Measurements from ENCODE around the gene F2RL1. TPM values are rescaled to one million over a fixed set of nuclear protein-coding genes. Genes with fewer than 3 reads are reported as not detected.

Gene F2RL1
- total RNA-seq, 1 experiment from 2014 or later: 51.8 TPM

DNA sequence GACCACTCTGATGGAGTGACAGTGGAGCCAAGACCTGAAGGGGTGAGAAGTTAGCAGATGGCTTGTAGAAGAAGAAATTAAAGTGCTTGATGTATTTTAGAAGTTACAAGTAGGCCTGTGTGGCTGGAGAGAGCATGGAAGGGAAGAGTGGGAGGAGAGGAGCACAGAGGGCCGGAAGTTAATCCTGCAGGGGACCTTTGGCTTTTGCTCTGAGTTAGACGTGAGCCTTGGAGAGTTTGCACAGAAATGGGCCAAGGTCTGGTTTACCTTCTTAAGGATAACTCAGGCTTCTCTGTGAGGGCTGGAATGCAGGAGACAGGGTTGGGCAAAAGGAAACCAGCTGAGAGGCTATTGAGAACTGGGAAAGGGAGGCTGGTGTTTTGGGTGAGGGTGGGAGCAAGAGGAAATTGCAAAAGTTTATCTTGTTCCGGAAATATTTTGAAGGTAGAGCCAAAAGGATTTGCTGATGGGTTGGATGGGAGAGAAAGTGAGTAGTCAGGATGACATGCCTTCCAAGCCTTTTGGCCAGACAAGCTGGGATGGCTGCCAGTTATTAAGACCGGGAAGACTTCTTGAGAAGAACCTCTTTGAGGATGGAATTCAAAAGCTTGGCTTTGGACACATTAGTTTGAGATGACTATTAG lies 17.5 kb upstream of the F2RL1 start:
- peaks cover 17% of the 10 kb centered on the region for H3K36me3 Mint-ChIP-seq (ENCODE audit: insufficient read depth, unreplicated experiment)
- H3K4me1 Mint-ChIP-seq (ENCODE audit: low read depth, unreplicated experiment): peaks cover 18% of the 10 kb centered on the region
- no TSS peak for BruUV-seq (replicated peaks)
- ChIA-PET CTCF (no interaction called here), POLR2A (no interaction called here)
- no peaks in the 10 kb centered on the region for H3K27me3 Mint-ChIP-seq (ENCODE audit: insufficient read depth, unreplicated experiment)
- no peaks in the 10 kb centered on the region for H3K9me3 ChIP-seq
- no peaks in the 10 kb centered on the region for H3K36me3 ChIP-seq (ENCODE audit: control insufficient read depth, insufficient read depth, low read length)
- no peak overlapping the region for H3K4me3 Mint-ChIP-seq (ENCODE audit: unreplicated experiment)
- peaks cover 36% of the 10 kb centered on the region for H3K4me1 ChIP-seq
- no peak overlapping the region for H3K4me3 ChIP-seq (ENCODE audit: low read depth, low read length)
- DNase-seq: peak in 1 of 2 experiments; percentile 51
- no peaks in the 10 kb centered on the region for H3K27me3 ChIP-seq (replicated peaks; ENCODE audit: control insufficient read depth, insufficient read depth, low read length)
- intact Hi-C loops (cut with micrococcal nuclease; ENCODE audit: unreplicated experiment): no loop called here
- no peaks in the 10 kb centered on the region for H3K9me3 Mint-ChIP-seq (ENCODE audit: unreplicated experiment)
- TF ChIP-seq CTCF (IDR thresholded peaks at IDR 0.05; ENCODE audit: insufficient read depth in 1 of 2, low read depth in 1 of 2, low read length in 1 of 2, severe bottlenecking in 1 of 2, unreplicated experiment in 1 of 2): no peak
- H3K27ac Mint-ChIP-seq (ENCODE audit: unreplicated experiment): peak overlapping the region; percentile 61

- POLR2A ChIA-PET: no interaction called here
- Mint-ChIP-seq H3K27ac (ENCODE audit: unreplicated experiment) (peak overlapping the region; percentile 61), H3K9me3 (ENCODE audit: unreplicated experiment) (no peaks in the 10 kb centered on the region), H3K4me1 (ENCODE audit: low read depth, unreplicated experiment) (peaks cover 18% of the 10 kb centered on the region), H3K4me3 (ENCODE audit: unreplicated experiment) (no peak overlapping the region), H3K36me3 (ENCODE audit: insufficient read depth, unreplicated experiment) (peaks cover 17% of the 10 kb centered on the region), H3K27me3 (ENCODE audit: insufficient read depth, unreplicated experiment) (no peaks in the 10 kb centered on the region)
- H3K9me3 ChIP-seq: no peaks in the 10 kb centered on the region
- CTCF ChIA-PET: no interaction called here
- H3K4me3 ChIP-seq (ENCODE audit: low read depth, low read length): no peak overlapping the region
- no peaks in the 10 kb centered on the region for H3K36me3 ChIP-seq (ENCODE audit: control insufficient read depth, insufficient read depth, low read length)
- intact Hi-C loops (cut with micrococcal nuclease; ENCODE audit: unreplicated experiment): no loop called here
- DNase-seq: no peak
- no peaks in the 10 kb centered on the region for H3K27me3 ChIP-seq (replicated peaks; ENCODE audit: control insufficient read depth, insufficient read depth, low read length)
- H3K4me1 ChIP-seq: peaks cover 40% of the 10 kb centered on the region
- TF ChIP-seq CTCF (IDR thresholded peaks at IDR 0.05; ENCODE audit: insufficient read depth in 1 of 2, low read depth in 1 of 2, low read length in 1 of 2, severe bottlenecking in 1 of 2, unreplicated experiment in 1 of 2): no peak
- no TSS peak for BruUV-seq (replicated peaks)
Observed at GRCh38 chr5:76801803-76802195, 17.0 kb upstream of the F2RL1 start.

DNA sequence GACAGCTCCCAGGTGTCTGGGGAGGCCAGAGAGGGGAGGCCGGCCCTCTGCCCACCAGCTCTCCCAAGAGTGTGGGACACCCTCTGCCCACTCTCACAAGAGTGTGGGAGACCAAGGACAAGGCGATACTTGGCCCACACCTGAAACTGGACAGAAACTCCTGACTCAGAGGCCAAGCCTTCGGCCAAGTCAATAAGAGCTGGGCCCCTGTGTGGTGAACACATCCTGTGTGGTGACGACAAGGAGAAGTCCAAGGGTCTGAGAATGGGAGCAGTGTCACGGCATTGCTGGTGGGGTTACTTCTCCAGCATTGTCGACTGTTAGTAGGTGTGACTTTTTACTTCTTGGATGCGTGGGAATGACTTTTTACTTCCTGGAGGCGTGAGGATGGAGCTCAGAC lies 14.6 kb upstream of the F2RL1 start:
- H3K4me1 ChIP-seq: peaks cover 58% of the 10 kb centered on the region
- Mint-ChIP-seq H3K27me3 (ENCODE audit: insufficient read depth, unreplicated experiment) (no peaks in the 10 kb centered on the region), H3K4me3 (ENCODE audit: unreplicated experiment) (no peak overlapping the region), H3K4me1 (ENCODE audit: low read depth, unreplicated experiment) (peaks cover 32% of the 10 kb centered on the region), H3K36me3 (ENCODE audit: insufficient read depth, unreplicated experiment) (peaks cover 12% of the 10 kb centered on the region), H3K9me3 (ENCODE audit: unreplicated experiment) (no peaks in the 10 kb centered on the region), H3K27ac (ENCODE audit: unreplicated experiment) (peak overlapping the region; percentile 80)
- H3K9me3 ChIP-seq: no peaks in the 10 kb centered on the region
- H3K36me3 ChIP-seq (ENCODE audit: control insufficient read depth, insufficient read depth, low read length): no peaks in the 10 kb centered on the region
- DNase-seq: peak; percentile 48 to 88
- no peak overlapping the region for H3K4me3 ChIP-seq (ENCODE audit: low read depth, low read length)
- ChIA-PET CTCF (interaction anchor here (0.6 kb wide), 1 partner anchor 37 kb away, joined by 5 read pairs; no protein-coding TSS in a partner anchor), POLR2A (interaction anchor here (0.8 kb wide), 1 partner anchor 15 kb away, joined by 3 read pairs; no protein-coding TSS in a partner anchor)
- TF ChIP-seq CTCF (IDR thresholded peaks at IDR 0.05; ENCODE audit: insufficient read depth in 1 of 2, low read depth in 1 of 2, low read length in 1 of 2, severe bottlenecking in 1 of 2, unreplicated experiment in 1 of 2): no peak
- intact Hi-C loops (cut with micrococcal nuclease; ENCODE audit: unreplicated experiment): no loop called here
- BruUV-seq (replicated peaks): no TSS peak
- no peaks in the 10 kb centered on the region for H3K27me3 ChIP-seq (replicated peaks; ENCODE audit: control insufficient read depth, insufficient read depth, low read length)
